Fibroblast of lung (primary cell): ENCODE results near the gene DPM1. TPM values are rescaled to one million over a fixed set of nuclear protein-coding genes. Genes with fewer than 3 reads are reported as not detected.

Experiments
- DNase-seq, 2 donors: peaks; one replicate each; pipeline versions ENCODE4 v3.0.0 to v3.0.0-alpha.2; 2010; ENCODE audit warnings: low read depth in 2 of 2
- H2AFZ ChIP-seq: 2 replicates; pipeline ENCODE4 v1.5.1; 2012; ENCODE audit warnings: low read length, control low read depth, inconsistent platforms
- H3K27ac ChIP-seq: 2 replicates; pipeline ENCODE4 v1.5.1; 2011; ENCODE audit warnings: low read length, control low read depth; ENCODE audit not compliant: insufficient read depth
- H3K27me3 ChIP-seq: 2 replicates; pipeline ENCODE4 v1.5.1; 2011; ENCODE audit warnings: mild to moderate bottlenecking, low read length; ENCODE audit not compliant: control insufficient read depth, insufficient read depth
- H3K36me3 ChIP-seq: 2 replicates; pipeline ENCODE4 v1.5.1; 2011; ENCODE audit warnings: low read length; ENCODE audit not compliant: control insufficient read depth, insufficient read depth
- H3K4me1 ChIP-seq: 2 replicates; pipeline ENCODE4 v1.5.1; 2011; ENCODE audit warnings: low read length; ENCODE audit not compliant: control insufficient read depth, insufficient read depth; ENCODE audit errors: extremely low read depth
- H3K4me2 ChIP-seq: 2 replicates; pipeline ENCODE4 v1.5.1; 2011; ENCODE audit warnings: low read length, control low read depth; ENCODE audit not compliant: insufficient read depth; ENCODE audit errors: extremely low read depth
- H3K4me3 ChIP-seq, 4 experiments: fragments of 200-600 bp in 1 of 4; sonication (generic) in 1 of 4; replicated peaks in 1 of 4; 2 replicates each; pipeline ENCODE4 v1.5.1; 2011 to 2016; ENCODE audit warnings: low read length in 4 of 4, low read depth in 3 of 4, mild to moderate bottlenecking in 3 of 4, control low read depth in 2 of 4, inconsistent platforms in 1 of 4, mixed read lengths in 1 of 4; ENCODE audit not compliant: insufficient read depth in 1 of 4; ENCODE audit errors: control extremely low read depth in 1 of 4
- H3K79me2 ChIP-seq: 2 replicates; pipeline ENCODE4 v1.5.1; 2012; ENCODE audit warnings: mild to moderate bottlenecking, low read length, inconsistent platforms; ENCODE audit not compliant: control insufficient read depth, insufficient read depth
- H3K9ac ChIP-seq: 2 replicates; pipeline ENCODE4 v1.5.1; 2011; ENCODE audit warnings: mild to moderate bottlenecking, low read length, control low read depth; ENCODE audit not compliant: insufficient read depth
- H3K9me3 ChIP-seq: 2 replicates; pipeline ENCODE4 v1.5.1; 2012; ENCODE audit warnings: low read depth, low read length; ENCODE audit not compliant: control insufficient read depth, insufficient read depth
- H4K20me1 ChIP-seq: 2 replicates; pipeline ENCODE4 v1.5.1; 2011; ENCODE audit warnings: low read length; ENCODE audit not compliant: control insufficient read depth, insufficient read depth; ENCODE audit errors: extremely low read depth
- EZH2 ChIP-seq: IDR thresholded peaks from 2 replicates; pipeline ENCODE4 v1.5.1; 2012; ENCODE audit warnings: low read length, control low read depth, mild to moderate bottlenecking; ENCODE audit errors: missing control alignments
- polyA plus RNA-seq, 2 donors: library from polyadenylated mRNA; depleted of rRNA in 1 of 2; stranded (reverse) in 1 of 2; unstranded in 1 of 2; fragments of >200 nt; gene quantifications; 2 replicates each; pipeline ENCODE4 v1.2.1, GENCODE V29; 2011 to 2012; ENCODE audit warnings: missing spikeins in 1 of 2
- total RNA-seq: library from RNA; depleted of rRNA; stranded (reverse); fragments of >200 nt; gene quantifications from 2 replicates; pipeline ENCODE4 v1.2.1, GENCODE V29; 2014
- TF ChIP-seq, protein P1 (sequence below), 2 donors: IDR thresholded peaks in 1 of 2; conservative IDR thresholded peaks in 1 of 2; 1 replicate in 1 of 2; 2 replicates in 1 of 2; pipeline ENCODE4 v1.5.1; 2011 to 2012; ENCODE audit warnings: low read length in 2 of 2, control low read depth in 1 of 2, inconsistent platforms in 1 of 2, low read depth in 1 of 2, mild to moderate bottlenecking in 1 of 2

The DPM1 gene
- total and polyA plus RNA-seq, 2 donors (not counting 1 experiment from before 2014, with no cell fraction given) = 60.9 to 89.1 TPM

DNA sequence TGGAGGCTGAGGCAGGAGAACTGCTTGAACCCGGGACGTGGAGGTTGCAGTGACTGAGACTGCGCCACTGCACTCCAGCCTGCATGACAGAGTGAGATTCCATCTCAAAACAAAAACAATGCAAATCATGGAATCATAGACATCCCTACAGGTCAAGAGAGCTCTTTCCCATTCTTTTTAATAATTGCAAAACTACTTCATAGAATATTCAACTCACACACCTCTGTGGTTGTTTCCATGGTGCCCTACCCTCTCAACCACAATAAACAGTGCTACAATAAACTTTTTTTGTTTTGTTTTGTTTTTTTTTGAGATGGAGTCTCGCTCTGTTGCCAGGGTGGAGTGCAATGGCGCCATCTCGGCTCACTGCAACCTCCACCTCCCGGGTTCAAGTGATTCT lies 15.3 kb downstream of the DPM1 start:
- Histone ChIP-seq H3K79me2 (no peaks in the 10 kb centered on the region), H3K4me2 (no peak overlapping the region), H3K9ac (no peak overlapping the region), H4K20me1 (no peaks in the 10 kb centered on the region), H3K4me1 (no peaks in the 10 kb centered on the region), H3K27ac (no peak overlapping the region), H3K9me3 (no peaks in the 10 kb centered on the region), H3K4me3 (no peak overlapping the region), H3K27me3 (no peaks in the 10 kb centered on the region), H2AFZ (no peak overlapping the region), H3K36me3 (peaks cover 13% of the 10 kb centered on the region)
- TF ChIP-seq EZH2 = no peak
- TF ChIP-seq, protein P1, sequence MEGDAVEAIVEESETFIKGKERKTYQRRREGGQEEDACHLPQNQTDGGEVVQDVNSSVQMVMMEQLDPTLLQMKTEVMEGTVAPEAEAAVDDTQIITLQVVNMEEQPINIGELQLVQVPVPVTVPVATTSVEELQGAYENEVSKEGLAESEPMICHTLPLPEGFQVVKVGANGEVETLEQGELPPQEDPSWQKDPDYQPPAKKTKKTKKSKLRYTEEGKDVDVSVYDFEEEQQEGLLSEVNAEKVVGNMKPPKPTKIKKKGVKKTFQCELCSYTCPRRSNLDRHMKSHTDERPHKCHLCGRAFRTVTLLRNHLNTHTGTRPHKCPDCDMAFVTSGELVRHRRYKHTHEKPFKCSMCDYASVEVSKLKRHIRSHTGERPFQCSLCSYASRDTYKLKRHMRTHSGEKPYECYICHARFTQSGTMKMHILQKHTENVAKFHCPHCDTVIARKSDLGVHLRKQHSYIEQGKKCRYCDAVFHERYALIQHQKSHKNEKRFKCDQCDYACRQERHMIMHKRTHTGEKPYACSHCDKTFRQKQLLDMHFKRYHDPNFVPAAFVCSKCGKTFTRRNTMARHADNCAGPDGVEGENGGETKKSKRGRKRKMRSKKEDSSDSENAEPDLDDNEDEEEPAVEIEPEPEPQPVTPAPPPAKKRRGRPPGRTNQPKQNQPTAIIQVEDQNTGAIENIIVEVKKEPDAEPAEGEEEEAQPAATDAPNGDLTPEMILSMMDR (conservative IDR thresholded peaks at IDR 0.05 in 1 of 2, IDR thresholded peaks at IDR 0.05 in 1 of 2; ENCODE audit: low read depth in 1 of 2, low read length in 2 of 2) = no peak
- DNase-seq = no peak

DNA sequence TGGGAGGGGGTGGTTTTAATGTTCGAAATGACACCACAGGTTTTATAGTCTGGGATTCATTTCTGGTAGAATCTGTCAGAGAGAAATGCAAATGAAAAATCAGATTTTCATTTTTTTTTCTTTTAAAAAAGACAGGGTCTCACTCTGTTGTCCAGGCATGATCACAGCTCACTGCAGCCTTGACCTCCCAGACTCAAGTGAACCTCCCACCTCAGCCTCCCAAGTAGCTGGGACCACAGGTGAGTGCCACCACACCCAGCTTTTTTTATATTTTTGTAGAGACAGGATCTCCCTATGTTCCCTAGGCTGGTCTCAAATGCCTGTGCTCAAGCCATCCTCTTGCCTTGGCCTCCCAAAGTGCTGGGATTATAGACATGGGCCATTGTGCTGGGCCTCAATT lies 24.7 kb downstream of the DPM1 start:
- peak overlapping the region; percentile 8 for H3K27ac ChIP-seq
- TF ChIP-seq, protein P1 (conservative IDR thresholded peaks at IDR 0.05 in 1 of 2, IDR thresholded peaks at IDR 0.05 in 1 of 2; ENCODE audit: low read depth in 1 of 2, low read length in 2 of 2) = no peak
- TF ChIP-seq EZH2 = no peak
- peaks cover 20% of the 10 kb centered on the region for H3K79me2 ChIP-seq

DNA sequence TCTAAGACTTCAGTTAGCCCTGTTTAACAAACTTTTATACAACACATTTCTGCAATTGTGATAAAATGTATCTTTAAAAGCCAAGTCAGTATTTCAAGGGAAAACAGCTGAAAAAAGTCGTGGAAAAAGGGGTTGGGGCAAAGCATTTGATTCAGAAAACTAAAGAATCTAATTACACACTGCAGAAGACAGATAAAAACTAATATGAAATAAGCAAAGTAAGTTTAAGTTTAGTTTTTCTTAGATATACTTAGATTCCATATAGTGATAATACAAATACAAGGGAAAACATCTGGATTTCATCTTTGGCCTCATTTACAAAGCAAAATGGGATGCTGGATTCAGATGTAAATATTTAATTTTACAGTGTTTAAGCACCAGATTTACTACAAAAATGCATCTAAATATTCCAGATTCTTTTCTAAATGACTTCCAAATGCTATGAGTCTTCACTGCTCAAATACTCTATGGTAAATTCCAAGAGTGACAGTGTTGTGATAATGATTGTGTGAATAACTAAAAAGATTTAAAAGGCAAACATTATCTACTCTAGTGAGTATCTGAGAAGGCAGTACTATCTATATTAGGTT lies 25.5 kb downstream of the DPM1 start:
- no peaks in the 10 kb centered on the region for H4K20me1 ChIP-seq
- no peak for DNase-seq
- H3K9me3 ChIP-seq = no peaks in the 10 kb centered on the region
- peaks cover 28% of the 10 kb centered on the region for H3K79me2 ChIP-seq
- H3K27ac ChIP-seq = peak overlapping the region; percentile 8
- H3K36me3 ChIP-seq = peaks cover 7% of the 10 kb centered on the region
- H2AFZ ChIP-seq = no peak overlapping the region
- TF ChIP-seq, protein P1 (conservative IDR thresholded peaks at IDR 0.05 in 1 of 2, IDR thresholded peaks at IDR 0.05 in 1 of 2; ENCODE audit: low read depth in 1 of 2, low read length in 2 of 2) = no peak
- no peak for TF ChIP-seq EZH2
- no peak overlapping the region for H3K4me2 ChIP-seq
- H3K9ac ChIP-seq = no peak overlapping the region
- no peaks in the 10 kb centered on the region for H3K27me3 ChIP-seq
- H3K4me3 ChIP-seq = no peak overlapping the region
- H3K4me1 ChIP-seq = peaks cover 6% of the 10 kb centered on the region

More for the DNA sequence above, 24.7 kb downstream of the DPM1 start:
- Histone ChIP-seq H3K9me3 (no peaks in the 10 kb centered on the region), H4K20me1 (no peaks in the 10 kb centered on the region), H3K4me1 (peaks cover 4% of the 10 kb centered on the region), H3K4me2 (no peak overlapping the region), H3K27me3 (no peaks in the 10 kb centered on the region), H2AFZ (no peak overlapping the region), H3K36me3 (peaks cover 5% of the 10 kb centered on the region), H3K4me3 (no peak overlapping the region), H3K9ac (no peak overlapping the region)
- no peak for DNase-seq
